ENCODE data around the gene CDT1. TPM values are rescaled to one million over a fixed set of nuclear protein-coding genes. Genes with fewer than 3 reads are reported as not detected.

CDT1 gene
- total RNA-seq, 1 donor from 2014 or later = 10.8 TPM

GRCh38 chr16:88778271-88778525 is 25.4 kb upstream of the CDT1 start:
- Histone ChIP-seq H3K36me3 (no peaks in the 10 kb centered on the region), H3K27ac (no peak overlapping the region), H3K9me3 (no peaks in the 10 kb centered on the region), H3K4me3 (no peak overlapping the region), H3K4me1 (peaks cover 76% of the 10 kb centered on the region), H3K27me3 (no peaks in the 10 kb centered on the region)
- TF ChIP-seq POLR2AphosphoS5 (IDR thresholded peaks at IDR 0.05; ENCODE audit: insufficient read depth in 1 of 2, low read depth in 1 of 2) (no peak), POLR2A (IDR thresholded peaks at IDR 0.05) (no peak), CTCF (IDR thresholded peaks at IDR 0.05) (no peak)
- no peak for DNase-seq (ENCODE audit: extremely low spot score in 2 of 2)
- intact Hi-C loops (cut with DNase I) = no loop called here

GRCh38 chr16:88778541-88779065 is 25.0 kb upstream of the CDT1 start:
- Histone ChIP-seq H3K27ac (no peak overlapping the region), H3K4me3 (no peak overlapping the region), H3K36me3 (no peaks in the 10 kb centered on the region), H3K4me1 (peaks cover 76% of the 10 kb centered on the region), H3K27me3 (no peaks in the 10 kb centered on the region), H3K9me3 (no peaks in the 10 kb centered on the region)
- DNase-seq (ENCODE audit: extremely low spot score in 2 of 2) = no peak
- intact Hi-C loops (cut with DNase I) = no loop called here
- TF ChIP-seq POLR2A (IDR thresholded peaks at IDR 0.05) = no peak

GRCh38 chr16:88779406-88780141 is 24.0 kb upstream of the CDT1 start:
- H3K9me3 ChIP-seq = no peaks in the 10 kb centered on the region
- TF ChIP-seq CTCF (IDR thresholded peaks at IDR 0.05) (no peak), POLR2A (IDR thresholded peaks at IDR 0.05) (no peak), POLR2AphosphoS5 (IDR thresholded peaks at IDR 0.05; ENCODE audit: insufficient read depth in 1 of 2, low read depth in 1 of 2) (peak in 1 of 2 donors; percentile 23)
- no peaks in the 10 kb centered on the region for H3K27me3 ChIP-seq
- peak overlapping the region; percentile 14 for H3K27ac ChIP-seq
- intact Hi-C loops (cut with DNase I) = no loop called here
- H3K36me3 ChIP-seq = no peaks in the 10 kb centered on the region
- H3K4me3 ChIP-seq = no peak overlapping the region
- DNase-seq (ENCODE audit: extremely low spot score in 2 of 2) = no peak
- peaks cover 72% of the 10 kb centered on the region for H3K4me1 ChIP-seq

GRCh38 chr16:88780142-88781062 is 23.2 kb upstream of the CDT1 start:
- Histone ChIP-seq H3K27ac (peak overlapping the region; percentile 14), H3K27me3 (no peaks in the 10 kb centered on the region), H3K36me3 (no peaks in the 10 kb centered on the region), H3K9me3 (no peaks in the 10 kb centered on the region), H3K4me1 (peaks cover 70% of the 10 kb centered on the region), H3K4me3 (no peak overlapping the region)
- TF ChIP-seq POLR2AphosphoS5 (IDR thresholded peaks at IDR 0.05; ENCODE audit: insufficient read depth in 1 of 2, low read depth in 1 of 2) (no peak), POLR2A (IDR thresholded peaks at IDR 0.05) (no peak), CTCF (IDR thresholded peaks at IDR 0.05) (no peak)
- DNase-seq (ENCODE audit: extremely low spot score in 2 of 2) = no peak
- intact Hi-C loops (cut with DNase I) = no loop called here

GRCh38 chr16:88781140-88782077 is 22.2 kb upstream of the CDT1 start:
- TF ChIP-seq POLR2AphosphoS5 (IDR thresholded peaks at IDR 0.05; ENCODE audit: insufficient read depth in 1 of 2, low read depth in 1 of 2) = peak in 1 of 2 donors; percentile 20
- TF ChIP-seq POLR2A (IDR thresholded peaks at IDR 0.05) = no peak
- H3K4me3 ChIP-seq = no peak overlapping the region
- no peaks in the 10 kb centered on the region for H3K27me3 ChIP-seq
- H3K4me1 ChIP-seq = peaks cover 74% of the 10 kb centered on the region
- intact Hi-C loops (cut with DNase I) = no loop called here
- no peaks in the 10 kb centered on the region for H3K36me3 ChIP-seq
- no peaks in the 10 kb centered on the region for H3K9me3 ChIP-seq
- peak overlapping the region; percentile 96 for H3K27ac ChIP-seq
- no peak for DNase-seq (ENCODE audit: extremely low spot score in 2 of 2)

Data from vagina (tissue), 2 donors.